ENCODE measurements around the gene GAB2.
"Not testable (repeated sequence)": the region's sequence is repeated elsewhere in the genome, so short reads cannot be mapped to it uniquely, and the experiment has no call there.

GAB2 gene

DNA sequence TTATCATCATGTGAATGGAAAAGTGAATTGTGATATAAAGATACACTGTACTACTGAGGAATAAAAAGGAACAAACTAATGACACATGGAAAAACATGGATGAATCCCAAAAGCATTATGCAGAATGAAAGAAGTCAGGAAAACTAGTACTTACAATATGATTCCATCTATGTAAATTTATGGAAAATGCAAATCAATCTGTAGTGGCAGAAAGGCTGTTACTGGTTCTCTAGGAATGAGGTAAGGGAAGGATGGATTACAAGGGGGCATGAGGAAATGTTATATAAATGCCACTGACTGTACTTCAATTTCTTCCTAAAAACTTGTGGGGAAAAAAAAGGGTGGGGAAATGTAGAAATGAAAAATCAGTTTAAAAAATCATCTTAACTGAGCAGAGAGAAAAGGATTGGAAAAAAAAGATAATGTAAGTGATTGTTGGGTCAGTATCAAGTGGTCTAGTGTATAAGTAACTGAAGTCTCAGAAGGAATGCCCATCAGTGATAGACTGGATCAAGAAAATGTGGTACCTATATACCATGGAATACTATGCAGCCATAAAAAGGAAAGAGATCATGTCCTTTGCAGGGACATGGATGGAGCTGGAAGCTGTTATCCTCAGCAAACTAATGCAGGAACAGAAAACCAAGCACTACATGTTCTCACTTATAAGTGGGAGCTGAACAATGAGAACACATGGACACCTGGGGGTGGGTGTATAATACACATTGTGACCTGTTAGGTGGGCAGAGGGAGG lies 180.2 kb downstream of the GAB2 start:
- DNase-seq = no peak

DNA sequence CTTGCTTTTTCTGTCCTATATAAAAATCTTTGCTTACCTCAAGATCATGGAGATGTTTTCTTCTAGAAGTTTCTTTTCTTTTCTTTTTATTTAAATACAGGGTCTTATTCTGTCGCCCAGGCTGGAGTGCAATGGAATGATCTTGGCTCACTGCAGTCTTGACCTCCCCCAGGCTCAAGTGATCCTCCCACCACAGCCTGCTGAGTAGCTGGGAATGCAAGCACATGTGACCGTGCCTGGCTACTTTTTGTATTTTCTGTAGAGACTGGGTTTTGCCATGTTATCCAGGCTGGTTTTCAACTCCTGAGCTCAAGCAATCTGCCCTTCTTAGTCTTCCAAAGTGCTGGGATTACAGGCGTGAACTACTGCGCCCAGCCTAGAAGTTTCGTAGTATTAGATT lies 183.6 kb downstream of the GAB2 start:
- no peak for DNase-seq

DNA sequence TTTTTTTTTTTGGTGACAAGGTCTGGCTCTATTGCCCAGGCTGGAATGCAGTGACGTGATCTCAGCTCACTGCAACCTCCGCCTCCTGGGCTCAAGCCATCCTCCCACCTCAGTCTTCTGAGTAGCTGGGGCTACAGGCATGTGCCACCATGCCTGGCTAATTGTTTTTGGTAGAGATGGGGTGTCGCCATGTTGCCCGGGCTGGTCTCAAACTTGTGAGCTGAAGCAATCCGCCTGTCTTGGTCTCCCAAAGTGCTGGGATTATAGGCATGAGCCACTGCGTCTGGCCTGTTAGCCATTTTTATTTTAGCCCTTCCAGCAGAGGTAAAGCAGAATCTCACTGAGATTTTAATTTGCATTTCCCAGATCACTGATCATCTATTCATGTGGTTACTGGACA lies 184.6 kb downstream of the GAB2 start:
- DNase-seq = not testable (repeated sequence)

DNA sequence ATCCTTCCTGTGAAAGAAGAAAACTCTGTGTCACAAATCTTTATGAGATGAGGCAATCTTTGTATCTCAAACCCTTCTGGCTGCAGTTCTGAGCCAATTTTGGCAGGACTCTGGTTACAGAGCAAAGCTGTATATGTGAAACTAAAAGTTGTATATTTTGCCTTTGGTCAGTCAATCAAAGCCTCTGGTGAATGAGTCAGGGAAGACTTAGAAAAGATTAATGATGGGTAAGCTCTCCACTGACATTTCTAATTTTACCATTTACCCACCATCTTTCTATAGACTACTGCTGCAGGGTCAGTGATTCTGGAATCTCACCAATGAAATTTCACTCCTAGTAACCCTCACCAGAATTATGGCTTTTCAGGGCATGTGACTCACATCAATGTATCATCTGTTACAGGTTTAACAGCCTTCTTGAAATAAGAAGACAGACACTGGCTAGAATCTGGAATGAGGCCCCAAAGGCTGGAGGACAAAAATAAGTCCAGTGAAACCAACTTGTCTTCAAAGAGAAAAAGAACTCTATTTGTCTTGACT lies 185.6 kb downstream of the GAB2 start:
- DNase-seq = no peak

DNA sequence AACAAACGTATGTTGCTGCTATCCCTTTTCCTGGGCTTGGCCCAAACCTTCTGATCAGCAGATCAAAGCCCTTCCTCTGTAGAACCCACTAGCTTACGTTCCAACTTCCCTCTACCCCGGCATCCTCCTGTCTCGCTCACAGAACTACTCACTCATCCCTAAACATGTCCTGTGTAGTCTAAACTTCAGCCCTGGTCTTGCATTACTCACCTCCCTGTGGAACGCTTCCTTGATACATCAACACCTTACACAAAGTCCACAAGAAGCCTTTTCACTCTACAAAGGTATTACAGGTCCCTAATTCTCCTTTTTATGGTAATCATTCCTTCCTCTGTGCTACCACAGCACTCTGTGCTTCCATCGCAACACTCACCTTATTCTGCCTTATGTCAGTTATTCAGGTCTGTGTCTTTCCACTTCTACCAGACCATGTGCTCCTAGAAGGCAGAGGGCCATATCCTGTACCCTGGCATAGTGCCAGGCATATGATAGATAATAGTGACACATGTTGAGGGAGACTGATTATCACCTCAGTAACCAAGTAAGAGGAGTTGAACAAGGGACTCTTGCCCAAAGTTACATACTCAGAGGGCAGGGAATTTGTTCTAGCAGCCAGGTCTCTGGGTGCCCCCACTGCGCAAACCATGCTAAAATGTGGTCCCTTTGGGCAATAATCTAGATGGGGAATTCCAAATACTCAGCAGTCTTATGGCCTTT lies 187.3 kb downstream of the GAB2 start:
- no peak for DNase-seq

DNA sequence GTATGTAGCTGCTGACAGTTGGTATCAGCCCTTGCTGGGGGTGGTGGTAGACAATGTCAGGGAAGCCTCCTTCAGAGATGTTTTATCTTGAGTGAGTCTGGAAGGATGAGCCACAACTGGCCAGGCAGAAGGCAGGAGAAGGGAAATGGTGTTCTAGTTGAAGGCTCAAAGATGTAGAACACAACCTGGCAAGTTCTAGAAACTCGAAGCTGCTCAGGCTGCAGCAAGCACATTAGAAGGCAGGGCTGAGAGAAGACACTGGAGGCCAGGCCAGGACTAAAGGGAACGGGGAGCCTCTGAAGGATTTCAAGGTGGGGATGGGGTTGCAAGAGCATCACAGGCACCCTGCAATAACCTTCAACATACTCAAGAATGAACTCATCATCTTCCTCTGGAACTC lies 188.5 kb downstream of the GAB2 start:
- DNase-seq = no peak

DNA sequence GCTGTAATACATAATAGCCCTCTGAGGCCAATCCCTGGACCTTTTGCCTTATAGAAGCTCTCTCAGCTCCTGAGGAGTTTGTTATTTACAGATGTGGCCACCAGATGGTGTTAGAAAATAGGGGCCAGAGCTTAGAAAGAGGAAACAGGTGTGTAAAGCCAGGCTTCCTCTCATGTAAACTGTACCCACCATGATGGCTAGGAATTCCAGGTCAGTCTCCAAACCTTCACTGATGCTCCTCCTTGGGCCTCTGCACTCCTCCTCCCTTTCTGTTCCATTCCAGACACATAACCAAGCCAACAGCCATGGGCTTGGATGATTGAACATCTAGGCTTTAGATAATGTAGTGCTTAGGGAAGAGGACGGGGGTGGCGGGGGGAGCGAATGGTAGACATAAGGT lies 189.2 kb downstream of the GAB2 start:
- DNase-seq = no peak

DNA sequence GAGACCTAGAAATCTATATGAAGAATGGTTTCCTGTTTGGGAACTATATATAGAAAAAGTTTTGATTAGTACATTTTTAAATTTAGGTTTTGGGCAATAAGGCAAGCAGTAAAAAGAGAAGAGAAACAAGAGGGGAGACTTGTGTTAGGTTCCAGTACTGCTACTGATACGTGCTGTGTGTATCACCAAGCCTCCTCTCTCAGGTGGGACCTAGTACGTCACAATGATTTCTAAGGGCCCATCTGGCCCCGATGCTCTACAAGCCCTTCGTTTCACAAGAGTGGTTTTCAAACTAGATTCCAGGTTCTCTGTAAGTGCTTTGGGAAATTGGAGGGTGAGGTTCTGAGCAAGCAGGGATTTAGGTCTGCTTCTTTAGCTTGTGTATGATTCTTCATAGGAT lies 189.7 kb downstream of the GAB2 start:
- DNase-seq = no peak

DNA sequence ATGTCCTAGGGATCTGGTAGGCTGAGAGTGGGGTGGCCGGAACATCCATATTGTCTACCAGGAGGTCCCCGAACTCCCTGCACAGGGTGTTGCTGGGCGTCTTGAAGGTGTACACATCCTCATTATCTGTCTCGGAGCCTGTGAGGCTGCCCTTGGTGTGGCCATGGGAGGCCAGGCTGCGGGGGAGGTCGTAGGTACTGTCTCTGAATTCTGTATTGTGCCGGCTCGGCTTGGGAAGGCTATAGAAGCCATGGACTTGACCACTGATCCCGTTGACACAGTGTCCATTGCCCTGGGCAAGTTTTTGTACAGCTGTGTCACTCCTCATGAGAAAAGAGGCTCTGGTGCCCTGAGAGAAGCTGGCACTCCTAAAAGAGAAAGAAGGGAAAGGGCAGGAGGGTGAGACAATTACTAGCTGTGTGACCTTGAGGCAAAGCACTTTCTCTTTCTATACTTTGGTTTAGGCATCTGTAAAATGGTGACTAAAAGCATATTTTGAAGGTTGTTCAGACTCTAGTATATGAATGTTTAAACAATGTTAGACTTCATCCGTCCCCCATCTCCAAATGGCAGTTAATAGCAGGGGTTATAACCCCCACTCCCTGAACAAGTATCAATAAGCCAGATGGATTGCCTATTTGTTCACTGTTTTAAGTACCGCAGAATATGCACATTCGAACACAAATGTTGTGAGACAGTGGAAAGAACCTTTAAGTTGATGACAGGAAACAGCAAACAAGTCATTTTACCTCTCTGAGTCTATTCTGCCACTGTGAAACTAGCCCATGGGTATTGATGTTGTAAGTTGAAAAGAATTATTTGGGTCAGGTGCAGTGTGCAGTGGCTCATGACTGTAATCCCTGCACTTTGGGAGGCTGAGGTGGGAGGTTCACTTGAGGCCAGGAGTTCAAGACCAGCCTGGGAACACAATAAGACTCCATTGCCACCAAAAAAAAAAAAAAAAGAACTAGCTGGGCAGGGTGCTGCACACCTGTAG lies 190.6 kb downstream of the GAB2 start:
- no peak for DNase-seq

DNA sequence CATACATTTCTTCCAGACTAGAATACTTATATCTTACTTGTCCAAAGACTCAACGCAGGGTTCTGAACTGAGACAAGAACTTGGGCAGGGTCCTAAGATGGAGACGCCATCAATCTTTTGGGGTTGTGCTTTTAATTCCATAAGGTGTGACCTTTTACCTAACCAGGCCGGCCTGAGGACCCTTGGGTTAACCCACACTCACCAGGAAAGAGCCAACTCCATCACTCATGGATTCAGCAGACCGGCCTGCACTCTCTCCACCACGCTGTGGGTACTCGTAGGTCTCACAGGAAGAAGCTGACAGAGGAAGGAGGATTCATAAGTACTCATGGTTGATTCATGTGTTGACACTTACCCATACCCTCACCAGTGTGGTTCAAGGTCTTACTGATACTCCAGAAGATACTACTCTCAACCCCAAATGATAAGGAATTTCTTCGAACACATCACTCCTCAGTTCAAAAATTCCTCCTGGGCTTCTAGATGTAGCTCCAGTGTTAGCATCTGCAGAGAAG lies 192.7 kb downstream of the GAB2 start:
- no peak for DNase-seq

DNA sequence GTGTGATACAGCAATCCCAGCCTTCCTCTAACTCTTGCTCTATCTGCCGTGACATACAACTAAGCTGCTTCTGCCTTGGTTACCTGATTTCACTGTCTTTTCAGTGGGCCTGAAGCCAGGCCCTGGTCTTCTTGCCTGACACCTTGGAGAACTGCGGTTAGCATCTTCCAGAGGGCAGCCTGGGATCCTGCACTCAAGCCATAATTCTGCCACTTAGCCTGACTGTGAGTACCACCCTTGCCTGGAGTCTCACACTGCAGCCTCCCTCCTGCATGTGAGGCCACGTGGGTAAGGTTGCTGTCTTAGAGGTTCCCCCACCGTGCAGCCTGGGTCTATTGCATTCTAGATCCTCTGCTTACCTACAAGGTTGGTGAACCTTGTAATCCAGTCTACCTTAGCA lies 193.1 kb downstream of the GAB2 start:
- no peak for DNase-seq

DNA sequence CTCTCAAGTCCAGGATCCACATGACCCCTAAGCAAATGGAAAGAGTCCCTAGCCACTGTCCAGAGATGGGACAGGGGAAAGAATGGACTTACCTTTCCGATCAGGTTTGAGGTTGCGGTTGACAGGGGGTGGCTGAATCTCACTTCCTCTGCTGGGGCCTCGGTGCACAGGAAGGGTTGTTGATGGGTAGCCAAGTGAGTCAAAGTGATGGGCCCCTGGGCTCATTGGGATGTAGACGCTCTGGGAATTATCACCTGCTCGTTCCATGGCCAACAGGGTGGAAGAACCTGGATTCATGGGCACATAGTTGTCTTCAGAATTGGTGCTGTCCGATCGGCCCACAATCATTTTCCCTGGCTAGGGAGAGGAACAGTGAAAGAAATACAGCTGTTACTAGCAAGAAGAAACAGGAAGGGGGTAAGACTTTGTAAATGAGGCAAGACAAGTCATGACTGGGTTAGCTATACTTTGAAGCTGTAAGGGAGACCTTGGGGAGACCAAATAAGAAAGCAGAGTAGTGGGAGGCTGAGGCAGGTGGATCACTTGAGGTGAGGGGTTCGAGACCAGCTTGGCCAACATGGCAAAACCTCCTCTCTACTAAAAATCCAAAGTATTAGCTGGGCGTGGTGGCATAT lies 194.2 kb downstream of the GAB2 start:
- DNase-seq = no peak

DNA sequence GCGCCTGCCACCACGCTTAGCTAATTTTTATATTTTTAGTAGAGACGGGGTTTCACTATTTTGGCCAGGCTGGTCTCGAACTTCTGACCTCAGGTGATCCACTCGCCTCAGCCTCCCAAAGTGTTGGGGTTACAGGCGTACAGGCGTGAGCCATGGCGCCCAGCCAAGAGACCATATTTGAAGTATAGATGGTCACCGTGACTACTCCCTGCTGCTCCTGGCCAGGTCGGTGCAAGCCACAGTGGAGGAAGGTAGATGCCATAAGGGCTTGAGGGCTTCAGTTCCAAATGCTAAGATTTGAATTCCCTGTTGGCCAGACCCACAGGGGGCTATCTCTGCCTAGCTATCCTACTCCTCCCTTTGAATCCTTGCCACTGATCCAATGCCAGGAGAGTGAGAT lies 194.9 kb downstream of the GAB2 start:
- DNase-seq = not testable (repeated sequence)

DNA sequence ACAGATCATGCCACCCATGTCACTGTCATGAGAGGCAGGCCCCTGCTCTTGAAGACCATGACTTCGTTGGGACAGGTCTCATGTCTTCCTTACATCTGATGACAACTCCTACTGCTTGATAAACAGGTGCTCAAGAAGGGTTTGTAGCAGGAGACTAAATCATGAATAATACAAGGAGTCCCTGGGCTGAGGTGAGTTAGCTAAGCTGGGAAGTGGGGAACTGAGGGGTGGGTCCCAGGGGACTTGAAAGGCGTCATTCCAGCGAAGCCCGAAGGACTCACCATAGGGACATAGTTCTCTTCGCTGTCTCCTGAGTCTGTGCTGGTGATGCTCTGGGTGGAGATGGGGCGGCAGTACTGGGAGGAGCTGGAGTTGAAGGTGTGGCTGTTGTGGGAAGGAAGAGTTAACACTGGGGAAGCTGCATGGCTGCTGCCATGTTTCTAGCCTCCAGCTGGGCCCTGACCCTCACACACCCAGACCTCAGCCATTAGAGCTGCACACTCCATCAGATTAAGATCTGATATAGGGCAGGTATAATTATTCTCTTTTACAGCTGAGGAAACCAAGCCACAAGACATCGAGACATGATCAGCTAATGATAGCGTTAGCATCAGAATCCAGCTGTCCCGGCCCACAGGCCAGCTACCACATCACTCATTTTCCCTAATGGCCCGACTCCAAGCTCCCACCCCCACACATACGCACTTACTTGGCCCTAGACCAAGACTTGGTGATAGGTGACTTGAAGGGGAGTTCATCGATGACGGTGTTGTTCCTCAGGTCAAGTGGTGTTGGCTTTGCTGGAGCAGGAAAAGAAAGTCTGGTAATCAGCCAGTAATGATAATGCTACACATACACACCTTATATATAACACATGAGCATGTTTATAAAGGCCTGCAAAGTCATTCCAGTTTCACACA lies 196.0 kb downstream of the GAB2 start:
- DNase-seq = no peak

DNA sequence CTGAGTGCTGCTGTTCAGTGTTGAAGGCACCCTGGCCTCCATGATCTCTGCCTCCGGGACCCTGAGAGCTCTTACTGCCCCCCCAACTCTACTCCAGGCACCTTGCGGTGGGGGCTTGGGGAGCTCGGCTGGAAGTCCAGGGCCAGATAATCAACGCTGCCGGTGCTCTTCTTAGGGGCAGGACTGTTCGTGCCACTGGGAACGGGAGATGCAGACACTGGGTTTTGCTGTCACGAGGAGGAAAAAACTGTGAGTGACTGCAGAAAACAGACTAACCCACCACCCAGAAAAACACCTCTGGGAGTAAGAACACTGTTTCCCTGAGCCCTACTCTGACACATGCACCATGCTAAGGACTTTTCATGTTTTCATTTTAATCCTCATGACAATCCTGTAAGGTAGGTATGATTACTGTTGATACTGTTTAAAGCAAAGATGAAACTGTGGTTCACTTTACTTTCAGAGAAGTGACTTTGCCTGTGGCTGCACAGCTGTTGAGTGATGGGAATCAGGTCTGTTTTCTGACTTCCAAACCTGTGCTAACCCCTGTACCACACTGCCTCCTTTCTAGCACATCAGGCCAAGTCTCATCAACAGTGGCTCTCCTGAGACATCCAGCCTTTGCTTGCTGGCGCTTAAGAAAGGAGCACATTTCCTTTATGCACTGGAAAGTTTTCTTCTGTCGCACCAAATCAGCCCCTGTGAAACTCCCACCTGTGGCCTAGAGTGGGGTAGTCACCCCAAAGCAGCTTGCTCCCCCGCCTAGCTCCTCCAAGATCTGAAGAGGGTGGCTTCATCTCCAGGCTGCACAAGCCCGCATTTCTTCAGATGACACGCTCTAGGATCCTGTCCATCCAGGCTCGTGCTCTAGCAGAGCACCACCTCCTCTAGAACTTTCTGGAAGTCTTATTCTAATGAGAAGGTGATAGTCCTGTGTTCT lies 197.1 kb downstream of the GAB2 start:
- no peak for DNase-seq

DNA sequence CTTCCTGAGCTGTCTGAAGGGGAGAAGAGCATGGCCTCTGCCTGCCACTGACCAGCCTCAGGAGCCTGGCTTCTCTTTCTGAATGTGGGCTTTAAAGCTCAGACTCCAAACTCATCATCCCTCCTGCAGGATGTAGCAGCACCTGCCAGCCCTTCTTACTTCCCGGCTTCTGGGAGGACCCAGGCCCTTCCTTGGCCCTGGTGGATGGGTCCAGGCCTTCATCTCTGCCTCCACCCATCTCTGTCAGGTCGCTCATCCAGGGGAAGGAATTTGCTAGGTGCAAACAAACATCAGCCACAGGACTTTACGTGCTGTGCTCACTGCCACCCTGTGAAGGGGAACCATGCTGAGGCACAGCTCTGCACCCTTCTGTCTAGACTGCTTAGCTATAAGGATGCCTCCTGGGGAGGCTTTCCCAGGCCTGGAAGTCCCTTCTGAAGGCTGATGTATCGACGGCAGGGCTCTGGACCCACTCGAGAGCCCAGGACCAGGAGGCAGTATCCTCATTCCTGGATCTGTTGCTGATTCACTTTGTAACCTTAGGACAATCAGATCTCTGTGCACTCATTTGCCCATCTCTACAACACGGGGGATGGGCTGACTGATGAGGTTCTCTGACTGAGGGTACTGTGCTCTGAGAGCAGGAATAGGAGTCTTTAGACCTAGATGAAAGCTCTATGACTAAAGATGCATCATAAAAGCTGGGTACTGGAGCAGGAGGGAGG lies 198.0 kb downstream of the GAB2 start:
- no peak for DNase-seq

DNA sequence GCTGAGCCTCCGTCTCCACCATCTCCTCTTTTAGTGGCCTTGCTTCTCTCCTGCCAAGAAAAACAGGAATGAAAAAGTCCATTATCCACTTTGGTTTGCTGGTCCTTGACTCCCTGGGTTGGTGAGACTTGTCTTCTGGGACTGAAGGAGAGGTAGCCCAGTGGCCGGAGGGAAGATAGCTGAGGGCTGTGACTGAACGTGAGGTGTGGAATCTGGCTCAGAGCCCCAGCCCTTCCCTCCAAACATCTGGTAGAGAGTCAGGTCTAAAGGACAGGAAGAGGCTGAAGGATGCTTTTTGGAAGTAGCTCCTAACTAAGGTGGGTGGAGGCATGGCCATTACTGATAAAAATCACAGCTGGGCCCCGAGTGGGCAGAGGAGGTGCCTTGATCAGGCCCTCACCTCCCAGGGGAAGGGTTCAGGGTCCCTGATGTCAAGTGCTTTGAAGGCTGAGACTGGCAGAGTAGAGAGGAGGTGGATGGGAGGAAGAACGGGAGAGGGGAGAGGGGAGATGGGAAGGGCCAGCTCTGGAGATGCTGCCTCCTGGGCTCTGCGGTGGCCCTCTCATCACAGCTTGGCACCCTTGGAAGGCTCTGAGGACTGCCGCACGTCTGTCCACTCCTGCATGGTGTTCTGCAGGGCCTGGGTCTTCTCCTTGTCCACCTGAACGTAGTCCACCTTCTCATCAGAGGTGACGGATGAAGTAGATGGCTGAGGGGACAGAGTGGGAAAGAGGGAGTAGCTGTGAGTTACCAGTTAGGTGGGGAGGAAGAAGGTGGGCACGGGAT lies 198.7 kb downstream of the GAB2 start:
- DNase-seq = no peak

All from stimulated activated CD4-positive, alpha-beta T cell treated with anti-CD3 and anti-CD28 coated beads, Interleukin-2, amount 100 ng/mL, for 48 hours (primary cell).